Measurements from ENCODE around the gene PIK3R3. TPM values are rescaled to one million over a fixed set of nuclear protein-coding genes. Genes with fewer than 3 reads are reported as not detected.

PIK3R3 gene
- total and polyA plus RNA-seq, 5 donors from 2014 or later, result 3.2 to 7.7 (median 4.9) TPM

GRCh38 chr1:46174448-46175231 lies 42.2 kb upstream of the PIK3R3 start, which contains the start of gene TSPAN1:
TSS of gene TSPAN1 (plus strand) at chr1:46175087. CDS start at chr1:46181108, 6,021 bp downstream.
- H3K27ac Mint-ChIP-seq, result no peak within 1 kb of the TSS
- Histone ChIP-seq H3K36me3 (ENCODE audit: control insufficient read depth, insufficient read depth, low read length) (no peaks in the 10 kb centered on the region), H3K9me3 (ENCODE audit: control insufficient read depth in 2 of 2, low read length in 2 of 2) (no peaks in the 10 kb centered on the region), H3K27me3 (ENCODE audit: control insufficient read depth, insufficient read depth, low read length) (no peaks in the 10 kb centered on the region), H3K27ac (ENCODE audit: insufficient read depth, low read length, poor library complexity, severe bottlenecking) (no peak within 1 kb of the TSS), H3K4me3 (ENCODE audit: low read depth, low read length) (no peak within 1 kb of the TSS), H3K4me1 (ENCODE audit: control insufficient read depth, insufficient read depth, low read length, poor library complexity, severe bottlenecking) (peaks cover 4% of the 10 kb centered on the region)
- peaks cover 9% of the 10 kb centered on the region for H3K27me3 Mint-ChIP-seq
- H3K4me3 Mint-ChIP-seq, result no peak within 1 kb of the TSS
- peaks cover 0 to 1% (median 0%) of the 10 kb centered on the region in 7 donors for H3K9me3 Mint-ChIP-seq
- no peaks in the 10 kb centered on the region for H3K4me1 Mint-ChIP-seq
- H3K36me3 Mint-ChIP-seq, result no peaks in the 10 kb centered on the region
- ATAC-seq (ENCODE audit: low read depth in 2 of 2) (no peak), DNase-seq (no peak)

DNA sequence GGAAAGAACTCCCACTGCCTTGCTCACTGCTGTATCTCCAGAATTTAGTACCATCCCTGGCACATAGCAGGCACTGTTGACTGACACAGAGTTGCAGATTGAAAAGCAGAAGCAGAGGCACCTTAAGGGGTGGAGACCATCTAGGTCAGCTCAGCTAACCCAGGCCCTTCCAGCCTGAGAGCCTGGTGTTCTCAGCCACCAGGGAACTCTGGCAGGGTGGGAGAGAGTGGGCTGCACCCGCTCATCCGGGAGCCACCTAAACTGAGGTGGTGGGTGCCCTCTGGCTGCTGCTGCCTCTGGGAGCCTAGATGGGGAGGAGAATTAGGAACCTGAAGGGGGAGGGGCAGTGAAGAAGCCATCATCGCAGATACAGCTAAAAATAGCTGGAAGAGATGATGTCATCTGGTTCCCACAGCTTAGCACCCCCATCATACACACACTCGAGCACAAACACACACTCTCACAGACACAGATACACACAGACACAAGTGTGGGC lies 41.0 kb upstream of the PIK3R3 start:
- Mint-ChIP-seq H3K27me3 (peaks cover 9% of the 10 kb centered on the region), H3K4me3 (no peak overlapping the region), H3K4me1 (no peaks in the 10 kb centered on the region), H3K36me3 (no peaks in the 10 kb centered on the region), H3K9me3 (peaks cover 0 to 1% (median 0%) of the 10 kb centered on the region in 7 donors), H3K27ac (no peak overlapping the region)
- Histone ChIP-seq H3K27me3 (ENCODE audit: control insufficient read depth, insufficient read depth, low read length) (no peaks in the 10 kb centered on the region), H3K4me3 (ENCODE audit: low read depth, low read length) (no peak overlapping the region), H3K4me1 (ENCODE audit: control insufficient read depth, insufficient read depth, low read length, poor library complexity, severe bottlenecking) (no peaks in the 10 kb centered on the region), H3K36me3 (ENCODE audit: control insufficient read depth, insufficient read depth, low read length) (no peaks in the 10 kb centered on the region), H3K9me3 (ENCODE audit: control insufficient read depth in 2 of 2, low read length in 2 of 2) (no peaks in the 10 kb centered on the region), H3K27ac (ENCODE audit: insufficient read depth, low read length, poor library complexity, severe bottlenecking) (no peak overlapping the region)
- ATAC-seq (ENCODE audit: low read depth in 2 of 2) (no peak), DNase-seq (no peak)

DNA sequence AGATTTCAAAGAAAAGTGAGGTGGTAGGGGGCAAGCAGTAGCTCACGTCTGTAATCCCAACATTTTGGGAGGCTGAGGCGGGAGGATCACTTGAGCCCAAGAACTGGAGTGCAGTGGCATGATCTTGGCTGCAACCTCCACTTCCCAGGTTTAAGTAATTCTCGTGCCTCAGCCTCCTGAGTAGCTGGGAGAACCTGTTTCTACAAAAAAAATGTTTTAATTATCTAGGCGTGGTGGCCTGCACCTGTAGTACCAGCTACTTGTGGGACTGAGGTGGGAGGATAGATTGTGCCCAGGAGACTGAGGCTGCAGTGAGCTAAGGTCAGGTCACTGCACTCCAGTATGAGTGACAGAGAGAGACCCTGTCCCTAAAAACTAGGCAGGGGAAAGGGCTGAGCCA lies 39.9 kb upstream of the PIK3R3 start:
- no peak for ATAC-seq (ENCODE audit: low read depth in 2 of 2)

DNA sequence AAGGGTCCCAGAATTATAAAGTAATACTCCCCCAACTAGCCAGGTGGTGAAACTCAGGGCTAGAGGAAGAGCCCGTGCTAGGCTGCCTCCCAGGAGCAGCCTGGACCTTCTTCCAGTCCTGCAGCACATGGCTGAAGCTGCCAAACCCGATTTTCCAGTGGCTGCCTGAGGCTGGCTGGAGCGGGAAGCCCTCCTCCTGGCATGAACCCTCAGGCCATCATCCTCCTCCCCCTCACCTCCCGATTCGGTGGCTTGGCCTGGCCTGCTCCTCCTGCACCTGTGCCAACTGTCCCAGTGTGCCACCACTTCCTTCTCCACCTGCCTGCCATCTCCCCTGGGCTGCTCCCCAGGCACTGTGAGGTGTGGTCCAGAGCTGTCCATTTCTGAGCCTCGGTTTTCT lies 39.4 kb upstream of the PIK3R3 start:
- Mint-ChIP-seq H3K4me1 (peaks cover 0 to 10% (median 3%) of the 10 kb centered on the region in 4 donors), H3K27me3 (peaks cover 9% of the 10 kb centered on the region), H3K4me3 (peak overlapping the region in 1 of 4 donors; percentile 79), H3K36me3 (no peaks in the 10 kb centered on the region), H3K9me3 (peaks cover 0 to 1% (median 0%) of the 10 kb centered on the region in 7 donors), H3K27ac (no peak overlapping the region)
- Histone ChIP-seq H3K9me3 (ENCODE audit: control insufficient read depth in 2 of 2, low read length in 2 of 2) (no peaks in the 10 kb centered on the region), H3K36me3 (ENCODE audit: control insufficient read depth, insufficient read depth, low read length) (no peaks in the 10 kb centered on the region), H3K4me1 (ENCODE audit: control insufficient read depth, insufficient read depth, low read length, poor library complexity, severe bottlenecking) (no peaks in the 10 kb centered on the region), H3K4me3 (ENCODE audit: low read depth, low read length) (no peak overlapping the region), H3K27ac (ENCODE audit: insufficient read depth, low read length, poor library complexity, severe bottlenecking) (no peak overlapping the region), H3K27me3 (ENCODE audit: control insufficient read depth, insufficient read depth, low read length) (no peaks in the 10 kb centered on the region)
- ATAC-seq (ENCODE audit: low read depth in 2 of 2), result no peak
- no peak for DNase-seq

More for the DNA sequence above, 39.9 kb upstream of the PIK3R3 start:
- Mint-ChIP-seq H3K4me3 (no peak overlapping the region), H3K9me3 (peaks cover 0 to 1% (median 0%) of the 10 kb centered on the region in 7 donors), H3K4me1 (peaks cover 0 to 6% (median 2%) of the 10 kb centered on the region in 4 donors), H3K36me3 (no peaks in the 10 kb centered on the region), H3K27ac (no peak overlapping the region), H3K27me3 (peaks cover 9% of the 10 kb centered on the region)
- H3K9me3 ChIP-seq (ENCODE audit: control insufficient read depth in 2 of 2, low read length in 2 of 2), result no peaks in the 10 kb centered on the region
- DNase-seq, result no peak
- no peak overlapping the region for H3K27ac ChIP-seq (ENCODE audit: insufficient read depth, low read length, poor library complexity, severe bottlenecking)
- H3K27me3 ChIP-seq (ENCODE audit: control insufficient read depth, insufficient read depth, low read length), result no peaks in the 10 kb centered on the region
- no peaks in the 10 kb centered on the region for H3K4me1 ChIP-seq (ENCODE audit: control insufficient read depth, insufficient read depth, low read length, poor library complexity, severe bottlenecking)
- no peaks in the 10 kb centered on the region for H3K36me3 ChIP-seq (ENCODE audit: control insufficient read depth, insufficient read depth, low read length)
- H3K4me3 ChIP-seq (ENCODE audit: low read depth, low read length), result no peak overlapping the region

GRCh38 chr1:46171351-46171750 lies 38.9 kb upstream of the PIK3R3 start:
- H3K4me3 ChIP-seq (ENCODE audit: low read depth, low read length), result no peak overlapping the region

DNA sequence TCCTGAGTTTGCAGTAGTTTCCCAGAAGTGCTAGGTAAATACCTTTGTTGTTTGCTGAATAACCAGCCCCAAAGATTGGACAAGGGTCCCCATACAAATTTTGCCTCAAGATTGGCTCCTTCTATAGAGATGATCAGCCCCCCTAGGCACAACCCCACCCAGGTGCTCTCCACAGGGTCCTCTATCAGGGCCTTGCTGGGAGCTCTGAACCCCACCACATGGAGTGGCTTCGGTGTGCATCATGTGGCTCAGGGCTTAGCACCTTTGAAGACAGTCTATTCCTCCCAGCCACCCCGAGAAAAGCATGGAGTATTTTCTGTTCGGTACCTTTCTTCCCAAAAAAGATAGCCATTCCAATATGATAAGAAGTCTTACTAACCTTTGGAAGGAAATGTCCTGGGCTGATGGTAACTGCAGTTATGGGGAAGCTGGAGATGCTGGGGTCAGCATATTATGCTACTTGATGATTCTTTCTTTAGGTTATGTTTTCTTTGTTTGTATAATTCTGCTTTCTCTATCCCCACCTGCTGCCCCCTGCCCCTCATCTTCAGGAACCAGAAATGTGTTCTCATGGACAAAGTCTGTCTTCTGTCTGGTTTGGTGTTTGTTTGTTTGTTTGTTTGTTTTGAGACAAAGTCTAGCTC lies 37.5 kb upstream of the PIK3R3 start:
- no peak overlapping the region for H3K27ac ChIP-seq (ENCODE audit: insufficient read depth, low read length, poor library complexity, severe bottlenecking)
- peaks cover 0 to 1% (median 0%) of the 10 kb centered on the region in 7 donors for H3K9me3 Mint-ChIP-seq
- H3K4me1 Mint-ChIP-seq, result peaks cover 5 to 19% (median 8%) of the 10 kb centered on the region in 4 donors
- peaks cover 9% of the 10 kb centered on the region for H3K27me3 Mint-ChIP-seq
- H3K4me3 ChIP-seq (ENCODE audit: low read depth, low read length), result no peak overlapping the region
- H3K9me3 ChIP-seq (ENCODE audit: control insufficient read depth in 2 of 2, low read length in 2 of 2), result no peaks in the 10 kb centered on the region
- H3K4me1 ChIP-seq (ENCODE audit: control insufficient read depth, insufficient read depth, low read length, poor library complexity, severe bottlenecking), result peaks cover 6% of the 10 kb centered on the region
- DNase-seq, result no peak
- no peak overlapping the region for H3K4me3 Mint-ChIP-seq
- no peaks in the 10 kb centered on the region for H3K27me3 ChIP-seq (ENCODE audit: control insufficient read depth, insufficient read depth, low read length)
- no peak for ATAC-seq (ENCODE audit: low read depth in 2 of 2)
- no peaks in the 10 kb centered on the region for H3K36me3 Mint-ChIP-seq
- H3K36me3 ChIP-seq (ENCODE audit: control insufficient read depth, insufficient read depth, low read length), result no peaks in the 10 kb centered on the region
- no peak overlapping the region for H3K27ac Mint-ChIP-seq

More at GRCh38 chr1:46171351-46171750, 38.9 kb upstream of the PIK3R3 start:
- no peak for DNase-seq
- ATAC-seq (ENCODE audit: low read depth in 2 of 2), result no peak
- Mint-ChIP-seq H3K9me3 (peaks cover 0 to 1% (median 0%) of the 10 kb centered on the region in 7 donors), H3K27me3 (peaks cover 9% of the 10 kb centered on the region), H3K27ac (no peak overlapping the region), H3K4me3 (no peak overlapping the region), H3K4me1 (peaks cover 4 to 16% (median 6%) of the 10 kb centered on the region in 4 donors), H3K36me3 (no peaks in the 10 kb centered on the region)
- peaks cover 3% of the 10 kb centered on the region for H3K4me1 ChIP-seq (ENCODE audit: control insufficient read depth, insufficient read depth, low read length, poor library complexity, severe bottlenecking)
- H3K27me3 ChIP-seq (ENCODE audit: control insufficient read depth, insufficient read depth, low read length), result no peaks in the 10 kb centered on the region
- H3K9me3 ChIP-seq (ENCODE audit: control insufficient read depth in 2 of 2, low read length in 2 of 2), result no peaks in the 10 kb centered on the region
- no peaks in the 10 kb centered on the region for H3K36me3 ChIP-seq (ENCODE audit: control insufficient read depth, insufficient read depth, low read length)
- H3K27ac ChIP-seq (ENCODE audit: insufficient read depth, low read length, poor library complexity, severe bottlenecking), result no peak overlapping the region

DNA sequence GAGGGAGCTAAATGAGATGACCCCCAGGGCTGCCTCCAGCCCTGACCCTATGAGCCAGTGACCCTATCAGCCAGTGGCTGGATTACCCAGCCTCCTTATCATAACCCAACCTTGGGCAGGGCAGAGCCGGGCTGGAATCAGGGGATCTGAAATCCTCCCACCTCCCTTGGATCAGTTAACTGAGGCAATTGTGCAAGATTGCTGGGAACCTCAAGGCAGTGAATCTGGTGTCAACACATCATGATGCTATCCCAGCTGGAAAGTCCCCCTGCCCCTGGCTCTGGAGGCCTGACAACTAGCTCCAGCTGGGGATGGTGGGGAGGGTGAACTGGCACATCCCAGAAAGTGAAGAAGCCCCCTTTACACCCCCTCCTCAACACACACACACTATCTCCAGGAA lies 36.0 kb upstream of the PIK3R3 start:
- peaks cover 0 to 1% (median 0%) of the 10 kb centered on the region in 7 donors for H3K9me3 Mint-ChIP-seq
- H3K27ac ChIP-seq (ENCODE audit: insufficient read depth, low read length, poor library complexity, severe bottlenecking), result no peak overlapping the region
- H3K9me3 ChIP-seq (ENCODE audit: control insufficient read depth in 2 of 2, low read length in 2 of 2), result no peaks in the 10 kb centered on the region
- no peak for DNase-seq
- no peaks in the 10 kb centered on the region for H3K36me3 Mint-ChIP-seq
- no peaks in the 10 kb centered on the region for H3K36me3 ChIP-seq (ENCODE audit: control insufficient read depth, insufficient read depth, low read length)
- peaks cover 6% of the 10 kb centered on the region for H3K4me1 ChIP-seq (ENCODE audit: control insufficient read depth, insufficient read depth, low read length, poor library complexity, severe bottlenecking)
- H3K27ac Mint-ChIP-seq, result peak overlapping the region in 2 of 3 donors; percentile 23 to 96
- no peak for ATAC-seq (ENCODE audit: low read depth in 2 of 2)
- H3K4me1 Mint-ChIP-seq, result peaks cover 5 to 21% (median 8%) of the 10 kb centered on the region in 4 donors
- peaks cover 9% of the 10 kb centered on the region for H3K27me3 Mint-ChIP-seq
- H3K27me3 ChIP-seq (ENCODE audit: control insufficient read depth, insufficient read depth, low read length), result no peaks in the 10 kb centered on the region
- no peak overlapping the region for H3K4me3 ChIP-seq (ENCODE audit: low read depth, low read length)
- H3K4me3 Mint-ChIP-seq, result peak overlapping the region in 2 of 4 donors; percentile 94 to 97

Measured in CD4-positive, CD25-positive, alpha-beta regulatory T cell (primary cell).